Measurements from ENCODE around the gene NEDD4L.

The NEDD4L gene

DNA sequence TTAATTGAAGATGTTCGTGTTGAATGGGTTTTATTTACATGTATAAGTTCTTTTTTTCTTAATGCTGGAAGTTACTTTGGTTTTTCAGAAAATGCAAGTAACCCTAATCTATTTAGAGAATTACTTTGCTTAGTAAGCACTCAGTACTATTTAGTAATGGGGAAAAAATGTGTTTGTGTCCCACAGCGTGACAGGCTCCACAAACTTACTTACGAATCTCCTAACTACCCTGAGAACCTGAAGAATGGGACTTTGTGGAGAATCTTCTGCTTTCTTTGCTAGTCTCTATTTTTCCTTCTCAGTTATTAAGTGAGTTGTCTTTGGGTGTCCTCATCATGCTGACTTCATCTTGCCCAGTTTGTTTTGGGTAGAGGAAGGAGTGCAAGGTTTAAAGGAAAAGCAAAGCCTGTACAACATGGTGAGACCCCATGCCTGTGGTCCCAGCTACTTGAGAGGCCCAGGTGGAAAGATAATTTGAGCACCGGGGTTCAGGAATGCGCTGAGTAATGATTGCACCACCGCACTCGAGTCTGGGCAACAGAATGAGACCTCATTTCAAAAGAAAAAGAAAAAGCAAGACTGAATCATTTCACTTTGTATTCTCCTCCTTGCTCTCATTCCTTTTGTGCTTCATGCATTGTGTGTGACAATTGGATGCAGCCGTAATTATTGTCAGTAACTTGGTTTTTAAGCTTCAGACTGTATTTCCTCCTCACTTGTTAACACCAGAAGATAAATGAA, 10.2 kb downstream of the NEDD4L start:
- peak; percentile 81 for DNase-seq

DNA sequence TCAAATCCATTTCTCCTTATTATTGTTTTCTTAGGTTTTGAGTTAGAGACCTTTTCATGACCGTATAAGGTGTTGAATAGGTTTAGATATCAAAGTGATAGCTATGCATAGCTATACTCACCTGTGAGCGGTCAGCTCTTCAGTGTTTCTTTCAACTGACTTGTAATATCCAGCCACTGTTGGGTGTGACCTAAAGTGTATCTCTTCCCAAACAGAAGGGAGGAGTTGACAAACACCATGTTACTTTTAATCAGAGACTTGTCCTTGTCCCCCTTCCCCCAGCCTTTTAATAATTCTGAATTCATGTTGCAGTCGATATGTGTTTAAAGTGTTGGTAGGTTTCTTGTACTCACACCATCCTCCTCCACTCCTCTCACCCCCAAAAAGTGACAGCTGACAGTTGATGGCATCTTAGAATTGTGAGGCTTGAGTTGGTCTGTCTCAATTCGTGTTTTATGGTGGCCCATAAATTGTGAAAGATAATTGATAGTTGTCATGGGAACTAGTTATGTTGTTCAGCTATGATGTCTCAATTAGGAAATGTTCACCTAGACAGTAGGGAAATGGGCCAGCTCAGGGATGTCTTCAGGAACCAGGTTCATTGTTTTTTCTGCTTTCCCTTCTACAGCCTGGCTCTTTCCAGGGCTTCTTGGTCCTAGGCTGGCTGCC, 12.0 kb downstream of the NEDD4L start:
- DNase-seq = no peak

DNA sequence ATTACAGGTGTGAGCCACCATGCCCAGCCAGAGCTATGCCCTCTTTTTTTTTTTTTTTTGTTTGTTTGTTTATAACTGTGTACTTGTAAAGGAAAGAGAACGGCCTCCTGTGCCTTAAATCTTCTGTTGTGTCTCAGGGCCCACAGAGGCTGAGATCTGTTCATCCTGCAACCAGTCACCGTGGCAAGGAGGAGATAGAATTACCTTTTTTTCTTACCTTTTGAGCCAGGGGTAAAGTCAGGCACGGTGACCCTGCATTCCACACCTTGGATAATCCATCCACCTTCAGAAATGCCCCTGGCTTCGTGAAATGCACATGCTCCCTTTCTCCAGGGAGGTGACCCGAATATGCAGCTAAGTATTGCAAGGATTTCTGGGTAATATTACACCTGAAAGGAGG, 12.8 kb downstream of the NEDD4L start:
- peak; percentile 52 for DNase-seq

DNA sequence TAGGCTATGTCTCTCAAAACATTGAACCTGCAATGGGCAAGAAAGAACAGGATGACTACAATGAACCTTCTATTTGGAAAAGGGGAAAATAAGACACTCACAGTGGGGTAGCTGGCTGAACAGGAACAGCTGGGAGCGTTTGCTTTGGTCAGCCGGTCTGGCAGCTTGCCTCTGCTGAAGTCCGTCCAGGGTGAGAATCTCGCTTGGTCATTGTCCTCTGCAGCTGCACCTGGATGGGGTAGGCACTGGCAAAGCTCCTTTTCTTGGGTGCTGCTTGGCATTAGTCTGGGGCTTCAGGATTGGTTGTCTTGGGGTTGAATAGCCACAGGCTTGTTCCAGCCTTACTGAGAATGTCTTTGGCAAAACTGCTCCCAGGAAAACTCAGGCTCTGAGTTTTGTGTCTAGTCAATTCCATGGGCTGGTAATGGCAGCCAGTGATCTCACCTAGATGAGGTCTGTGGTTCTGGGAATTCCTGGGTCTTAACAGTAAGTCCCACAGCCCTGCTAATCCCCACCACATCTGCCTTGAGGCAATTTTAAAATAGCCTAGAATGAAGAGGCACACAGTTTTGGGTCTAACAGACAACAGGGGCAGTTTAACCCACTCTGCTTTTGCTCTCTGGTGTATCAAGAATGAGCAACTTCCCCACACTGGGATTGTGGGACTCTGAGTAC, 13.4 kb downstream of the NEDD4L start:
- DNase-seq = peak; percentile 88

DNA sequence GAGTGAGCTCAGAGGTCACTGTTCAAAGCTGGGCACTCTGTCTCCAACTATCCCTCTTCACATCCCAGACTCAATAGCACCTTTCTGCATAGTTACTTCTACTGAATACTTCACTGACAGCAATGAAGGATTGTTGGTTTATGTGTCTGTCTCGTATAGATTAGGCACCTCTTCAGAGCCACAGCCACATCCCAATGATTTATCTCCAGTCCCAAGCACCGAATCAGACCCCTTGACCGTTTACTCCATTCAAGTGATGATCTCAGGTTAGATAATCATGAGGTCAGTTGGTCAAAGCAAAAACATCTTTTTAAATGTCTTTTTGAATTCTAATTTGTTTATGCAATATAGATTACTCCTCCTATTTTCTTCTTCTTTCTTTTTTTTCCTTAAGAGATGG, 14.7 kb downstream of the NEDD4L start:
- peak; percentile 75 for DNase-seq

DNA sequence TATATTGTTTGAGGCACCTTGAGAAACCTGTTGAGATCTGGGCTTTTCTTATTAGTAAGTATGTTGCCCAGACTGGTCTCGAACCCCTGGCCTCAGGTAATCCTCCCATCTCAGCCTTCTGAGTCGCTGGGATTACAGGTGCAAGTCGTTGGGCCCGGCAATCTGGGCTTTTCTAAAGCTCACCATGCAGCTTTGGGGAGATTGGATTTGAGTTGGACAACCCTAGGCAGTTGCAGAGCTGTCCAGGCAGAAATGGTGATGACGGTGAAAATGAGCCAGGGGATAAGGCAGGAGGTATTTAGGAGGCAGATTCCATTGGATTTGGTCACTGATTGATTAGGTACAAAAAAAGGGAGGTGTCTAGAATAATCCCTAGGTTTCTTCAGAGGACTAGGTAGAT, 16.2 kb downstream of the NEDD4L start:
- DNase-seq = peak; percentile 69

DNA sequence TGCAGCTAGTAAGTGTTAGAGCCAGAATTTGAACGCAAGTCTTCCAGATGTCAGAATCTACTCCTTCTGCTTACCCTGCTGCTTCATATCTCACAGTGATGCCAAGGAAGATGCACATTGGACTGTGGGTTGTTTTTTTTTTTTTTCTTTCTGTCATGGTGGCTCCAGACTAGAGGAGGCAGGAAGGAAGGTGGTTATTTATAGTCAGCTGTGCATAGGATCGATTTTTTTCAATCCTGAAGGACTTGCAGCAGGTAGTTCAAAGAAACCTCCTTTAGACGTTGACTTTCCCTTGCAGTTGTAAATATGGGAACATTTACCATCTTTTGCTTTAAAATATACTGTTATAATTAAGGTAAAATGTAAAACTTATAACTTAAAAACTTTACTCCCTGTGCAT, 17.3 kb downstream of the NEDD4L start:
- no peak for DNase-seq

DNA sequence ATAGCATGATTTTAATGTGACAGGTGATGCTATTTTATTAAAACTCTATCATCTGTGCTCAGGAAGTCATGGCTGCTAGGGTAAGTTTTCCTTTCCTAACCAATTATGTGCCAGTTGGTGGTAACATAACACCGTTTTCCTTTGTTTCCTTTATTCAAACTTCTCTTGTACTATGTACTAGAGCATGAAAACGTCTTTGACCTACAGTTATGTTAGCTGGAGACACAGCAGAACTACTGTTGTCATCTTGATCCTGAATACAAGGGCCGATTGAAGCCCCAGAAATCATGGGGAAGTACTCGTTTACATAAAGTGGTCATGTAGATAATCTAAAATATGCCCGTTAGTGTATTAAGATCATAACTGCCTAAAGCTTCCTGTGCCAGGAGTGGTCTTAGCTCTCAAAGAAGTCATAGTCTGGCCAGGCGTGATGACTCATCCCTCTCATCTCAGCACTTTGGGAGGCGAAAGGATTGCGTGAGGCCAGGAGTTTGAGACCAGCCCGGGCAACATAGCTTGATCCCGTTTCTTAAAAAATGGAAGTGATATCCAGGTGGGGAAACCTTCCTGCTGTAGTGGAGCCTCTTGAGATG, 20.5 kb downstream of the NEDD4L start:
- no peak for DNase-seq

DNA sequence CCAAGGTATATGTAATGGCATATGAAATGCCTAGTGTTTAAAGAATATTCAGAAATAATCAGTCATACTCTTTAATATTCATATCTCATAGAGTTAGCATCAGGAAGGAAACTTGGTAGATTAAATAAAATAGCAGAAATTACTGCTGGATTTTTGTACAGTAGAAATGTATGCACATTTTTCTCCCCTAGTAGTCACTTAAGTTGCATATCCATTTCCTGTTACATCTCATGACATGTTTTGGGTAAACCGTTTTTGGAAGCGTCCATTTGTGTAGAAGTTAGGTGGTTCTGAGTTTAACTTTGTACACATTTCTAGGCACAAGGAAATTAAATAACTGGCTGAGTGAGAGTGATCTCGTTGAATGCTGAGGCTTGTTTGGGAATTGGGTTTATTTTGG, 21.9 kb downstream of the NEDD4L start:
- no peak for DNase-seq

DNA sequence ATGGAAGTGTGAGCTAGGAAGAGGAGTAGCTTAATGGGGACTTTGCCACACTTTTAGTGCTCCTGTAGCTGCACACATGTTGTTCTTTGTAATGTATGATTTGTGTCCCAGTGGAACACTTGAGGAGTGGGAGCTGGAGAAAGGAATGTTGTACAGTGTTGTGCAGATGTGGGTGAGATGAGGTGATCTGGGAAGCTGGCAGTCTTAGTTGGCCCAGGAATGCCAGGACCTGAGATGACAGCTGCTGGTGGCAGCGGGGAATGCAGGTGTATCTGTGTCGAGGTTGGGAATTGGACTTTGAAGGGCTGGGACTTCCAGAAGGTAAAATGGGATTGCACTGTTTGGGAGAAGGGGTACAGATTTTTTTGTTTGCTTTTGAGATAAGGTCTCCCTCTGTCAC, 23.6 kb downstream of the NEDD4L start:
- DNase-seq = no peak

DNA sequence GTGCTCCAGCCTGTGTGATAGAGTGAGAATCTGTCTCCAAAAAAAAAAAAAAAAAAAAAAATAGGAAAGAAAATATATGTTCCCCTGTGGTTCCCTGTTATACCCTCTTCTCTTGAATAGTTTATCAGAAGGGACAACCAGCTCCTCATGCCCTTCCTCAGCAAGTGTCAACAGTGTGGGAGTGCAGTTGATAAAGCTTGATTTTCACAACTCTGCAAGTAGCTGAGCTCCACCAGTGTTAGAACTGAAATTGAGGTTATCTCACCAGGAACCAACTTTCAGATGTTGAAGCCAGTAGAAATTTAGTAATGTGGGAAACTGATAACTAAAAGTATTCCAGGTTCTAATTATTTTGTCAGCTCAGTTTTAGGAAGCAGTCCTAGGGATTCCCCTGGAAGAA, 25.1 kb downstream of the NEDD4L start:
- no peak for DNase-seq

DNA sequence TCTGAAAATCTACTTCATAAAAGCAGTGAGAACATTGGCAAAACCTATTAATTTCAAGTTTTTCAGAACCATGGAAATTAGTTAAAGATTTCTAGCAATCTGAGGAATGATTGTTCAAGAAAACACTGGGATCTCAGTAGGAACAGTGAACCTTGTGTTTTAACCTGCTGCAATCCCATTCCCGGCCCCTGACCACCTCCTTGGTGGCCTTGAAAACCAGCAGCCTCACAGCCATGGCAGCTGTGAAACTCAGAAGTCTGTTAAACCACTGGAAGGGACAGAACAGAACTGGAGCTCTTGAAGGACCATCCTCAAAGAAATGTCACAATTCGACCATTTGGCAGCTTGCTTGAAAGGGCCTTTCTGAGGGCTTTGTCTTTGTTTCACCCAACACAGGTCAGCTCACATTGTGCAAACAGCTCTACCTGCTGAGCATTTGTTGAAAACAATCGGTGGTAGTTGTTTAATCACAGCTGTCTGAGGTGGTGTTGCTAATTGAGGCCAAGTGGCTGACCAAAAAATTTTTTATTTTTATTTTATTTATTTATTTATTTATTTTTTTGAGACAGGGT, 25.8 kb downstream of the NEDD4L start:
- DNase-seq = no peak

DNA sequence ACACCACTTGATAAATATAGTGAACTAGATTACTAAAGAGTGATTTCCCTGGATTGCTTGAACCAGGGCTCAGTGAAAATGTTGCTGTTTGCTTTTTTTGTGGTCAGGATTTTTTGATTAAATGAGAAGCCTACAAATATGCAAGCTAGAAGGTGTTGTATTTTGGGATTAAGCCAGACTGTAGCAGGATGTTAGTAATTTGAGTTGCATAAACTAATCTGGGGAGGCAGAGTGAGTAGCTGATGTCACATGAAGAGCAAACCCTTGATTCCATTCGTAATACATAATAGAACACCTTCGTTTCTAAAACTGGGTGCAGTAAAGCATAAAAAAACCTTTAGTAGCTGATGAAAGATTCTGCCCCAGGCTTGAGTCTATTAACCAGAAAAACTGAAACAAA, 32.0 kb downstream of the NEDD4L start:
- DNase-seq = no peak

DNA sequence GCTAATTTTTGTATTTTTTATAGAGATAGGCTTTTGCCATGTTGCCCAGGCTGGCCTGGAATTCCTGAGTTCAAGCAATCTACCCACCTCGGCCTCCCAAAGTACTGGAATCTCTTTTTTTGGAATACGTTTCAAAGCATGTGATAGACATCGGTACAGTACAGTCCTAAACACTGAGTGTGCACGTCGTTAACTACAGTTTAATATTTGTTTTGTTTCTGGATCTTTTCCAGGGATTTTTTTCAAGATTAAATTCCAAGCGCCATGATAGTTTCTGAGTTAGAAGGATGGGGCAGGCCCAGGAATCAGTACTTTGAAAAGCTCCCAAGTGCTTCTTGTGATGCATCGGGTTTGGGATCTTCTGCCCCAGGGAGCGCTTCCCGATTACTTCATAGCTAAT, 33.3 kb downstream of the NEDD4L start:
- no peak for DNase-seq

DNA sequence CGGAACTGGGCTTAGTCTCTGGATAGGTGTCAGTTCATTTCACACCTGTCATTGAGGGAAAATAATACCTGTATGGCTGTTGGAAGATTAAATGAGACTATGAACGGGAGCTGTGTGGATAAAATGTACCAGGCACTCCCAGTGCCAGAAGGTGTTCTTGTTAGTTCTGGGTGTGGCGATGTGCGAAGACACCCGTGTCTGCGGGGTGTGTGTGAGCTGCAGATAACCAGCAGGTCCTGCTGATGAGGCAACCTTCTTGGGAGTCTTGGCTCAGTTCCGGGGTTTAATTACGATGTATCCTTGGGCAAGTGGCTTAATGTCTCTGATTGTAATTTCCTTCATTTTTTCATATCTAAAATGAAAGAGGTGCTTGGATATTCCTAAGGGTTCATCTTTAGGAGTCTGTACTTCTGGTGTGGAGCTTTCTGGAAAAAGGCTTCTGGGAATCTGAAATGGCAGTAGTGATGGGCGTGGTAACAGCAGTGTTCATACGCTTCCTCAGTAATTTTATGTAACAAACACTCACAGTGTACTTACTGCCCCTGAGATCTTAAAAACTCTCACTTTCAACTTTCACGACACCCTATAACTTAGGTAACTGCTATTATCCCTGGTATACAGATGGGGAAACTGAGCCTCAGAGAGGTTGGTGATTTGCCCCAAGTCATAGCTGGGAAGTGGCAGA, 35.0 kb downstream of the NEDD4L start:
- no peak for DNase-seq

DNA sequence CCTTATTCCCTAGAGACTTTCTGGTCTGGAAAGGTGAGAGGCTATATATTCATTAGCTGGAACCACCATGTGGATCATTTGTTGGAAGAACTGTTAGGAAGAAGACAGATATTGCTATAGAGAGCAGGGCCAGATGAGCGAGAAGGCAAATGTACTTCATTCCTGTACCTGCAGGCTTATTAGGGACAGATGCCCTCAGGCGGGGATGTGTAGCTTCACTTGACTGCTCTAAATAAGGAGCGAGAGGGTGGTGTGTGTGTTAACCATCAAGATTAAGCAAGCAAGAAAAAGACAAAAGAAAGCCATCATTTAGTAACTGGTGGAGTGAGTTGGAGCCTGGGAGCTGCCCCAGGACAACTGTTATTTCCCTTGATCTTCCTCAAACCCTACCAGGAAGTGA, 36.4 kb downstream of the NEDD4L start:
- DNase-seq = peak; percentile 89

DNA sequence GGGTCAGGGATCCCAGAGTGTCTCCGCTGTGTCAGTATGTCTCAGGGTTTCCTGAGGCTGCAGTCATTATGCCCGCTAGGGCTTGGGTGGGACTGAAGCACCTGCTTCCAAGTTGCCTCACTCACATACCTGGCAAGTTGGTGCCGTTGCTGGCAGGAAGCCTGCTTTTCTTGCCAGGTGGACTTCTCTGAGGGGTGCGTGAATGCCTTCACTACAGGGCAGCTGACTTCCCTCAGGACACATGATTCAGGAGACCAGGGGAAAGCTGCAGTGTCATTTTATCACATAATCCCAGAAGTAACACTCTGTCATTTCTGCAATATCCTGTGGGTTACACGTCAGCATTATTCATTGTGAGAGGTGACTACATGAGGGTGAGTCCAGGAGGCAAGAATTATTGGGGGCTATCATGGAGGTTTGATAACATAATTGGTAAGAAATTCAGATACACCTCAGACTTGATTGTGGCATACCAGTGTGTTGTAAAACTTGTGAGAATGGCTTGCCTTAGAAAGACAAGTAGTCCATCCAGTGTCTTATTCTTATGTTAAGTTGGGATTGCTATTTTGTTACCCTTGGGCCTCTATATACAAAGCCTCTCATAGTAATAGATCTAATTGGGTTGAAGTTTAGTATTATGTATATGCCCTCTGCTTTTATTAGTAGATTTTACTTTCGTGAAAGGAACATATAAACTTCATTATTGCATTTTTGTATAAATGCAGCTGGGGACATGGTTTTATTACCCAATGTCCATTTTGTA, 44.1 kb downstream of the NEDD4L start:
- no peak for DNase-seq

DNA sequence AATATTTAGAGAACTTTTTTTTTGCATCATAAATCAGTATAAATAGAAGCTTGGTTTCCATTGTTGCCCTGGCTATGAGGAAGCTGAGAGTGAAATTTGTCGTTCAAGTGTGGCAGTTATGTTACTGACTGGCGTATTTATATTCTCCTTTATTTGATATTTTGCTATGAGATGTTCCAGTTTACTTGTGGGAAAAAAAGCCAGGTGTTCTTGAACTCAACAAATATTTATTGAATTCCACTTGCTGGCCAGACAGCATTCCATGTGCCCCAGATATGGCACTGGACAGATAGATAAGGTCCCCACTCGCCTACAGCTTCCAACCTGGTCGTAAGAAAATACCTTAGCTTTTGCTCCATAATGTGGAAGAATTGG, 44.7 kb downstream of the NEDD4L start:
- no peak for DNase-seq

DNA sequence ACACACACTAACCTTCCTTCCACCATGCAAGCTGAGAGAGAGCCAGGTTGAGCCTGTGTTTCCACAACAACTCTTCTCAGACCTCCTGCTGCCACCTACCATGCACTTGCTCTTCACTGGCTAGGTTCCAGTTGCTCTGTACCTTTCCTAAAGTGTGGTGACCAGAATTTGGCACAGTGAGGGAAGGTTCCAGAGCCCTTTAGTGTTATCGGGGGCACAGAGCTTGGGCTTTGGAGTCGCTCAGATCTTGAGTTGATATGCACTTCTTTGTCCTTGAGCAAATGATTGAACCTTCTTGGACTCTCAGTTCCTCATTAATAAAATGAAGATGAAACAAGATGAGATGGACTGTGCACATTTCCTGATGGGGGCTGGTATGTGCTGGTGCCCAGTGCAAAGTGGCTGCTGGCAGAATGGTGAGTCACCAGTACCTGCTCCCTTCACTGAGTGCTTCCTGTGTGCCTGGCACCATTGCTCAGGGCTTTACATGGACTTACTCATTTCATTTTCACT, 47.1 kb downstream of the NEDD4L start:
- DNase-seq = no peak

DNA sequence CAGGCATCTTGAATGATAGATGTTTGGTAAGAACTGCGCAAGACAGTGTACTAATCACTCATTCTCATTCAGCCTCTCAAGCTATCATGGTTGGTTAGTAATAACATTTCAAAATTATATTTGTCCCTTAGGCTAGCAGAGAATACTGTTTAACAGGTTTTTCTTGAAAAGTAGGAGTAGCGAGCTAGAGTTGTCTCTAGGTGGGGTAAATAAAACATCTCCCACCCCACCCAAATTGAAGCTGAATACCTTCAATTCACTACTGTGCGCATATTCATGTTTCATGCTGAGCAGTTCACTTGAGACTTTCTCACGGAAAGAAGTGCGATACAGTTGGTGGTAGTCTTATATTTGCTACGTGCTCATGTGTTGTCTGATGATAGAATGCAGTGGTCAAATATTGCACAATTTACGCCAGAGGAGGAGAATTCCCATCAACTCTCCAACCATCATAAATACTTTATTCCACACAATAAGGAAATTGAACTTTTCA, 49.3 kb downstream of the NEDD4L start:
- DNase-seq = no peak

DNA sequence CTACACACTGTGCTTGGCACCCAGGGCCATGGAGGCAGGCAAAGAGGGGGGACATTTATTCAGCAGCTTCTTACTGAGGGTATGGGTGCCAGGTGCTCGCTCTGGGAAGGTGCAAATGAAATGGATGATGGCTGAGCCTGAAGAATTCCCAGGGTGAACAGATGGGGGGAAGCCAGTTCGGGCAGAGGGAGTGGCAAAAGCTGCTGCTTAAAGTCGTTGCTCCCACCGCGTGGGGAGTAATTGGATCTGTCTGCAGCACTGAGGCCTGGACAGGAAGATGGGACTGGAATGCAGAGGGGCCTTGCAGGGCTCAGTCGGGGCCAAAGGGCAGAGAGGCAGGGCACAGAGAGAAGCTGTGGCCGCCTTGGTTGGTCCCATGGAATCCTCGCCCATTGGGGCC, 51.2 kb downstream of the NEDD4L start:
- DNase-seq = no peak

DNA sequence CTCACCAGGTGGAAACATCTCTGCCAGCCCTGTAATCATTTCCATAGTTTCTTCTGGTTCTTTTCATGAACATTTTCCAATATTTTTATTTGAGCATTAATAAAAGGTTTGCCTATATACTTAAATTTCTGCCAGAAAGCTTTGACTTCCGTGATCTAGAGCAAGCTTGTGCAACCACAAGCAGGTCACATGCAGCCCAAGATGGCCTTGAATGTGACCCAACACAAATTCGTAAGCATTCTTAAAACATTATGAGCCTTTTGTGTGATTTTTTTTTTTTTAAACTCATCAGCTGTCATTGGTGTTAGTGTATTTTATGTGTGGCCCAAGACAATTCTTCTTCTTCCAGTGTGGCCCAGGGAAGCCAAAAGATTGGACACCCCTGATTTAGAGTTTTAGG, 51.6 kb downstream of the NEDD4L start:
- DNase-seq = no peak

Data from islet precursor cell (in vitro differentiated cells).